IMR-90 (cell line): Measurements from ENCODE around the gene GRIN1. TPM values are rescaled to one million over a fixed set of nuclear protein-coding genes. Genes with fewer than 3 reads are reported as not detected.

Source experiments
- ATAC-seq: fragments of 200-7000 bp; cut with Tn5 transposase; 2 replicates; pipeline ENCODE4 v1.9.1; 2020; ENCODE audit warnings: low read depth, mild to moderate bottlenecking, moderate library complexity
- BruUV-seq: library from RNA; stranded (reverse); fragments of 400-500 nt; replicated peaks from 2 replicates; lab custom pipeline; 2021; lab: Mats Ljungman, UMichigan
- CTCF ChIA-PET: fragments of 300-600 bp; formaldehyde crosslinking; extraction: SDS; loops from one replicate; lab custom pipeline; 2021; ENCODE audit warnings: antibody characterized with exemption; lab: Yijun Ruan, JAX
- POLR2A ChIA-PET: fragments of 300-600 bp; sonication (Branson Sonifier 250); formaldehyde crosslinking; loops from one replicate; lab custom pipeline; 2022; ENCODE audit warnings: antibody characterized with exemption; ENCODE audit not compliant: unreplicated experiment; lab: Charles Lee
- DNase-seq: peaks from one replicate; pipeline ENCODE4 v3.0.0; 2013
- H2AFZ ChIP-seq: replicated peaks from 2 replicates; pipeline ENCODE3; 2013; ENCODE audit warnings: low read length, mild to moderate bottlenecking; ENCODE audit not compliant: poor library complexity
- H2AK5ac ChIP-seq: 2 replicates; pipeline ENCODE4 v1.6.1; 2013; ENCODE audit warnings: low read depth, low read length, inconsistent platforms
- H2AK9ac ChIP-seq: replicated peaks from 2 replicates; pipeline ENCODE3; 2013; ENCODE audit warnings: mild to moderate bottlenecking, low read depth, low read length, moderate library complexity; ENCODE audit not compliant: poor library complexity
- H2BK120ac ChIP-seq: 2 replicates; pipeline ENCODE4 v1.6.1; 2013; ENCODE audit warnings: low read depth, low read length, inconsistent platforms
- H2BK15ac ChIP-seq: 3 replicates; pipeline ENCODE4 v1.6.1; 2013; ENCODE audit warnings: low read depth, low read length, inconsistent platforms
- H2BK20ac ChIP-seq: 2 replicates; pipeline ENCODE4 v1.6.1; 2013; ENCODE audit warnings: low read depth, mild to moderate bottlenecking, inconsistent platforms, low read length, moderate library complexity
- H2BK5ac ChIP-seq: 2 replicates; pipeline ENCODE4 v1.6.1; 2013; ENCODE audit warnings: mild to moderate bottlenecking, low read depth, low read length, inconsistent platforms; ENCODE audit not compliant: poor library complexity, severe bottlenecking
- H3K14ac ChIP-seq: replicated peaks from 2 replicates; pipeline ENCODE4 v1.6.1; 2013; ENCODE audit warnings: low read depth, low read length, inconsistent platforms
- H3K18ac ChIP-seq: 2 replicates; pipeline ENCODE4 v1.6.1; 2013; ENCODE audit warnings: low read depth, low read length, control low read depth
- H3K23ac ChIP-seq: 2 replicates; pipeline ENCODE4 v1.6.1; 2013; ENCODE audit warnings: low read depth, low read length, inconsistent platforms
- H3K27ac ChIP-seq: 2 replicates; pipeline ENCODE4 v1.5.1; 2013; ENCODE audit warnings: mild to moderate bottlenecking, control low read depth, low read length; ENCODE audit not compliant: insufficient read depth
- H3K27me3 ChIP-seq: 2 replicates; pipeline ENCODE4 v1.6.1; 2013; ENCODE audit warnings: low read length; ENCODE audit not compliant: control insufficient read depth, insufficient read depth
- H3K36me3 ChIP-seq: 2 replicates; pipeline ENCODE4 v1.6.1; 2013; ENCODE audit warnings: low read length, mixed read lengths; ENCODE audit not compliant: control insufficient read depth, insufficient read depth
- H3K4ac ChIP-seq: 2 replicates; pipeline ENCODE4 v1.6.1; 2013; ENCODE audit warnings: low read depth, low read length, inconsistent platforms
- H3K4me1 ChIP-seq: 2 replicates; pipeline ENCODE4 v1.6.1; 2013; ENCODE audit warnings: low read length, mixed read lengths; ENCODE audit not compliant: control insufficient read depth, insufficient read depth
- H3K4me2 ChIP-seq: 2 replicates; pipeline ENCODE4 v1.6.1; 2013; ENCODE audit warnings: low read depth, mild to moderate bottlenecking, control low read depth, low read length, moderate library complexity
- H3K4me3 ChIP-seq: 2 replicates; pipeline ENCODE4 v1.5.1; 2013; ENCODE audit warnings: low read depth, mild to moderate bottlenecking, control low read depth, low read length, moderate library complexity; ENCODE audit not compliant: insufficient read depth
- H3K56ac ChIP-seq: 2 replicates; pipeline ENCODE4 v1.6.1; 2013; ENCODE audit warnings: low read length, inconsistent platforms; ENCODE audit not compliant: insufficient read depth; ENCODE audit errors: extremely low read depth
- H3K79me1 ChIP-seq, 2 experiments: 2 replicates each; pipeline ENCODE4 v1.6.1; 2013; ENCODE audit warnings: low read length in 2 of 2, inconsistent platforms in 1 of 2, low read depth in 1 of 2
- H3K9ac ChIP-seq: 2 replicates; pipeline ENCODE4 v1.6.1; 2013; ENCODE audit warnings: low read depth, low read length, control low read depth
- H3K9me1 ChIP-seq: 2 replicates; pipeline ENCODE4 v1.6.1; 2013; ENCODE audit warnings: low read length, inconsistent platforms; ENCODE audit not compliant: insufficient read depth
- H3K9me3 ChIP-seq: 2 replicates; pipeline ENCODE4 v1.6.1; 2013; ENCODE audit warnings: low read length; ENCODE audit not compliant: control insufficient read depth, insufficient read depth
- H4K20me1 ChIP-seq: 2 replicates; pipeline ENCODE4 v1.6.1; 2013; ENCODE audit warnings: low read length, inconsistent platforms; ENCODE audit not compliant: insufficient read depth
- H4K5ac ChIP-seq: 2 replicates; pipeline ENCODE4 v1.6.1; 2013; ENCODE audit warnings: mild to moderate bottlenecking, low read depth, low read length, control low read depth
- H4K8ac ChIP-seq, 2 experiments: 2 replicates each; pipeline ENCODE4 v1.6.1; 2013; ENCODE audit warnings: low read depth in 2 of 2, low read length in 2 of 2, control low read depth in 1 of 2, inconsistent platforms in 1 of 2
- H4K91ac ChIP-seq: 2 replicates; pipeline ENCODE4 v1.6.1; 2013; ENCODE audit warnings: low read depth, low read length, inconsistent platforms; ENCODE audit not compliant: insufficient read depth
- CHD1 ChIP-seq: IDR thresholded peaks from 2 replicates; pipeline ENCODE4 v1.6.1; 2012; ENCODE audit warnings: low read depth, low read length, improper control_type of control experiment
- FOS ChIP-seq: fragments of 150-350 bp; IDR thresholded peaks from 2 replicates; pipeline ENCODE4 v1.6.1; 2016; ENCODE audit warnings: low read depth, low read length
- WGBS, 2 experiments: methylation state at CpG; one replicate each; pipeline versions ENCODE4 v1.1.5 to v1.1.7; 2013; ENCODE audit warnings: missing lambda C conversion rate in 2 of 2; ENCODE audit not compliant: insufficient read length in 1 of 2; ENCODE audit errors: extremely low coverage in 2 of 2; 5-methylcytosine and 5-hydroxymethylcytosine counted together
- dilution Hi-C: fragments of 300-500 bp; cut with HindIII; formaldehyde crosslinking; loops from one replicate; pipeline ENCODE4 v1.14.3; 2018; ENCODE audit warnings: low sequenced_read_pairs; ENCODE audit not compliant: unreplicated experiment
- in situ Hi-C: fragments of 300-500 bp; cut with MboI; formaldehyde crosslinking; loops from 3 replicates; pipeline ENCODE4 v1.14.3; 2019; ENCODE audit warnings: low sequenced_read_pairs, inconsistent platforms, mixed read lengths
- intact Hi-C: fragments of 100-400 bp; cut with micrococcal nuclease; formaldehyde crosslinking; loops from 2 replicates; pipeline ENCODE4 v1.10.0; 2022
- polyA plus RNA-seq, 3 experiments: library from polyadenylated mRNA; depleted of rRNA; stranded (reverse); fragments of >200 nt; gene quantifications; 2 replicates each; pipeline ENCODE4 v1.2.3, GENCODE V29; 2012; ENCODE audit warnings: low replicate concordance in 1 of 3
- total RNA-seq: library from RNA; depleted of rRNA; stranded (reverse); fragments of >200 nt; gene quantifications from 2 replicates; pipeline ENCODE4 v1.2.3, GENCODE V29; 2012

GRIN1 gene
- total and polyA plus RNA-seq, 2 of the 4 experiments (the other 2 are of a cell fraction), result 0.09 TPM; not detected in 1

GRCh38 chr9:137110147-137110910 is 28.6 kb upstream of the GRIN1 start:
- Histone ChIP-seq H2BK15ac (no peak overlapping the region), H2BK120ac (no peak overlapping the region), H2AFZ (no peak overlapping the region), H3K9me1 (no peaks in the 10 kb centered on the region), H2BK20ac (no peak overlapping the region), H3K4ac (no peak overlapping the region), H3K14ac (no peak overlapping the region), H3K9me3 (no peaks in the 10 kb centered on the region), H2AK9ac (no peak overlapping the region), H3K4me1 (peaks cover 6% of the 10 kb centered on the region), H4K5ac (no peak overlapping the region), H3K23ac (no peak overlapping the region), H3K36me3 (peaks cover 59% of the 10 kb centered on the region), H3K9ac (no peak overlapping the region), H3K79me1 (0 out of 4 replicates have a peak, but pooled peaks cover 0 to 3% of the 10 kb centered on the region in 2 experiments), H3K4me2 (no peak overlapping the region), H2BK5ac (no peak overlapping the region), H3K18ac (no peak overlapping the region), H3K27ac (no peak overlapping the region), H4K91ac (no peak overlapping the region), H2AK5ac (no peak overlapping the region), H4K20me1 (no peaks in the 10 kb centered on the region), H3K56ac (no peak overlapping the region), H3K27me3 (no peaks in the 10 kb centered on the region), H4K8ac (no peak overlapping the region), H3K4me3 (no peak overlapping the region)
- dilution Hi-C loops (no loop called here), intact Hi-C loops (no loop called here), in situ Hi-C loops (no loop called here)
- BruUV-seq, result no TSS peak
- DNase-seq, result no peak
- 89% methylated on average over 23 of the region's 38 CpGs; no CpG with 5 or more reads in 1 of the 2 experiments for whole genome bisulfite sequencing, 2 experiments
- ChIA-PET CTCF (no interaction called here), POLR2A (no interaction called here)
- ATAC-seq, result no peak
- no peak for TF ChIP-seq FOS
- no peak for TF ChIP-seq CHD1
